Measurements from ENCODE around the gene GLTPD2.

Gene GLTPD2

GRCh38 chr17:4772235-4772613 lies 16.5 kb upstream of the GLTPD2 start:
- DNase-seq, result no peak

- DNase-seq, result no peak
Observed at GRCh38 chr17:4777969-4778760, 10.6 kb upstream of the GLTPD2 start.

- no peak for DNase-seq
Observed at GRCh38 chr17:4780325-4780955, 8.3 kb upstream of the GLTPD2 start.

GRCh38 chr17:4782652-4783051 lies 6.1 kb upstream of the GLTPD2 start:
- peak; percentile 37 for DNase-seq

GRCh38 chr17:4785311-4786105 lies 3.3 kb upstream of the GLTPD2 start:
- no peak for DNase-seq

- no peak for DNase-seq
Observed at GRCh38 chr17:4786106-4786511, 2.7 kb upstream of the GLTPD2 start, which contains the start of gene VMO1. VMO1 (minus strand) TSS chr17:4786364; CDS start chr17:4786352, 12 bp downstream.

- no peak for DNase-seq
Observed at GRCh38 chr17:4786516-4786915, 2.2 kb upstream of the GLTPD2 start.

- DNase-seq, result no peak
Observed at GRCh38 chr17:4788159-4788806, 481 bp upstream of the GLTPD2 start.

GRCh38 chr17:4789701-4789950 lies 862 bp downstream of the GLTPD2 start:
- no peak for DNase-seq

GRCh38 chr17:4789951-4790704 lies 1.4 kb downstream of the GLTPD2 start:
- peak; percentile 86 for DNase-seq

GRCh38 chr17:4790705-4791088 lies 1.9 kb downstream of the GLTPD2 start:
- DNase-seq, result no peak

GRCh38 chr17:4795168-4795567 lies 6.4 kb downstream of the GLTPD2 start:
- DNase-seq, result no peak

GRCh38 chr17:4796552-4796920 lies 7.8 kb downstream of the GLTPD2 start:
- DNase-seq, result peak; percentile 57

GRCh38 chr17:4800462-4801196 lies 11.9 kb downstream of the GLTPD2 start:
- no peak for DNase-seq

- no peak for DNase-seq
Observed at GRCh38 chr17:4802228-4802627, 13.5 kb downstream of the GLTPD2 start, which contains the start of gene C17orf114. C17orf114 (minus strand) TSS chr17:4802328.

- DNase-seq, result peak; percentile 30
Observed at GRCh38 chr17:4806456-4806776, 17.7 kb downstream of the GLTPD2 start.

GRCh38 chr17:4806777-4807604 lies 18.2 kb downstream of the GLTPD2 start, which contains the start of gene PLD2:
PLD2 (plus strand) TSS chr17:4807152; CDS start chr17:4807773, 621 bp downstream.
- peak; percentile 91 for DNase-seq

- no peak for DNase-seq
Observed at GRCh38 chr17:4807605-4808377, 19.0 kb downstream of the GLTPD2 start.

GRCh38 chr17:4808378-4808767 lies 19.6 kb downstream of the GLTPD2 start:
- DNase-seq, result no peak

- DNase-seq, result no peak
Observed at GRCh38 chr17:4810696-4811290, 22.0 kb downstream of the GLTPD2 start.
